Purkinje cell (primary cell): Measurements from ENCODE around the gene GRIK4. TPM values are rescaled to one million over a fixed set of nuclear protein-coding genes. Genes with fewer than 3 reads are reported as not detected.

Experiments
- polyA plus RNA-seq: library from polyadenylated mRNA; unstranded; fragments of >200 nt; fragmentation: Nextera tagmentation; gene quantifications from 2 replicates; pipeline ENCODE4 v1.2.1, GENCODE V29; 2014

The GRIK4 gene, protein sequence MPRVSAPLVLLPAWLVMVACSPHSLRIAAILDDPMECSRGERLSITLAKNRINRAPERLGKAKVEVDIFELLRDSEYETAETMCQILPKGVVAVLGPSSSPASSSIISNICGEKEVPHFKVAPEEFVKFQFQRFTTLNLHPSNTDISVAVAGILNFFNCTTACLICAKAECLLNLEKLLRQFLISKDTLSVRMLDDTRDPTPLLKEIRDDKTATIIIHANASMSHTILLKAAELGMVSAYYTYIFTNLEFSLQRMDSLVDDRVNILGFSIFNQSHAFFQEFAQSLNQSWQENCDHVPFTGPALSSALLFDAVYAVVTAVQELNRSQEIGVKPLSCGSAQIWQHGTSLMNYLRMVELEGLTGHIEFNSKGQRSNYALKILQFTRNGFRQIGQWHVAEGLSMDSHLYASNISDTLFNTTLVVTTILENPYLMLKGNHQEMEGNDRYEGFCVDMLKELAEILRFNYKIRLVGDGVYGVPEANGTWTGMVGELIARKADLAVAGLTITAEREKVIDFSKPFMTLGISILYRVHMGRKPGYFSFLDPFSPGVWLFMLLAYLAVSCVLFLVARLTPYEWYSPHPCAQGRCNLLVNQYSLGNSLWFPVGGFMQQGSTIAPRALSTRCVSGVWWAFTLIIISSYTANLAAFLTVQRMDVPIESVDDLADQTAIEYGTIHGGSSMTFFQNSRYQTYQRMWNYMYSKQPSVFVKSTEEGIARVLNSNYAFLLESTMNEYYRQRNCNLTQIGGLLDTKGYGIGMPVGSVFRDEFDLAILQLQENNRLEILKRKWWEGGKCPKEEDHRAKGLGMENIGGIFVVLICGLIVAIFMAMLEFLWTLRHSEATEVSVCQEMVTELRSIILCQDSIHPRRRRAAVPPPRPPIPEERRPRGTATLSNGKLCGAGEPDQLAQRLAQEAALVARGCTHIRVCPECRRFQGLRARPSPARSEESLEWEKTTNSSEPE
- polyA plus RNA-seq = 8.2 and 8.3 TPM in 2 replicates

DNA sequence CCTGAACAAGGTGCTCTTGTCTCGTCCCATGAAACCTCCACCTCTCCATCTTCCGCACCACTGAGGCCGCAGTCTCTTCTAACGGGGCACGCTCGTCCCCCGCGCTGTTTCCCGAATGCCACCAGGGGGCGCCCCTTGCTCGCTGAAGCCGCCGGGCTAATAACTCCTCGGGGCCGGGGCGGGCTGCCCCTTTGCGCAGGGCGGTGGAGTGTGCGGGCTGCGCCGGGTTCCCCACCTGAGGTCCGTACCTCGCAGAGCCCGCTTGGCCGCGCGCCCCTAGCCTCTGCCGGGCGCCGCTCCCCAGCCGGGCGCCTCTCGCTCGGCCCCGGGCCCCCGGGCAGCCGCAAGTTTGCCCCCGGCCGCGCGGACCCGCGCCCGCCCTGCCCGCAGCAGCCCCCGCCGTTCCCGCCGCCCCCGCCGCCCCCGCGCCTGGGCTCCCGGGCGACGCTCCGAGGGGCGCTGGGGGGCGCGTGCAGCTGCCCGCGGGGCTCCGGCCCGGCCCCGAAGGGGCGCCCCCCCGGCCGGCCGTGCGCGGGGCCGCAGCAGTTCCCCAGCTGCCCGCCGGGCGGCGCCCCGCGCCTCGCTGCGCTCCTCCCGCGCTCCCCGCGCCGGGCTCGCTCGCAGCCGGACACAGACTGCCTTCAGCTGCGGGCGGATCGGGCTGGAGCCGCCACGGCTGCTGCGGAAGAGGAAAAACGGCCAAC, at the start of gene GRIK4:
GRIK4 (plus strand) TSS at position 633 of the 704 bp plus-strand sequence. CDS start 148,571 bp downstream, outside the sequence.

GRCh38 chr11:121023848-121024751, 512.6 kb downstream of the GRIK4 start, which contains the start of gene TBCEL:
Gene TBCEL, plus strand, starts transcription at chr11:121024102. Its CDS starts 21,589 bp downstream, at chr11:121045691.

Other genes starting within 250 kb of the GRIK4 start
- gene TLCD5, start 186.4 kb upstream of the GRIK4 start, polyA plus RNA-seq = 9.6 and 10.4 TPM in 2 replicates
- gene ARHGEF12, start 175.3 kb upstream of the GRIK4 start, polyA plus RNA-seq = 18.5 and 26.8 TPM in 2 replicates